Activated naive CD8-positive, alpha-beta T cell treated with anti-CD3 and anti-CD28 coated beads, Interleukin-2, amount 10 ng/mL, durations not matched to agents 7 days and 5 days (primary cell): ENCODE data around the gene ADIG. TPM values are rescaled to one million over a fixed set of nuclear protein-coding genes. Genes with fewer than 3 reads are reported as not detected.
"Not testable (repeated sequence)": the region's sequence is repeated elsewhere in the genome, so short reads cannot be mapped to it uniquely, and the experiment has no call there.

ENCODE experiments used
- ATAC-seq: fragments of 150-1000 bp; cut with Tn5 transposase; one replicate; pipeline ENCODE4 v1.10.0; 2021; ENCODE audit warnings: low read depth, moderate library complexity
- POLR2A ChIA-PET: fragments of 350-600 bp; sonication (Branson Sonifier 250); formaldehyde crosslinking; loops from one replicate; lab custom pipeline; 2021; ENCODE audit warnings: antibody characterized with exemption; lab: Charles Lee
- DNase-seq: peaks from one replicate; pipeline ENCODE4 v3.0.0; 2021
- H3K27ac Mint-ChIP-seq: one replicate; pipeline ENCODE4 v1.8.0; 2022; ENCODE audit warnings: mild to moderate bottlenecking, mixed read lengths
- H3K27me3 Mint-ChIP-seq: one replicate; pipeline ENCODE4 v1.8.0; 2022; ENCODE audit warnings: mild to moderate bottlenecking, moderate library complexity, mixed read lengths
- H3K36me3 Mint-ChIP-seq: one replicate; pipeline ENCODE4 v1.8.0; 2021; ENCODE audit warnings: mild to moderate bottlenecking, mixed read lengths
- H3K4me1 Mint-ChIP-seq: one replicate; pipeline ENCODE4 v1.8.0; 2021; ENCODE audit warnings: mixed read lengths
- H3K4me3 Mint-ChIP-seq: one replicate; pipeline ENCODE4 v1.8.0; 2022; ENCODE audit warnings: mild to moderate bottlenecking, moderate library complexity, mixed read lengths
- H3K9me3 Mint-ChIP-seq: one replicate; pipeline ENCODE4 v1.8.0; 2021; ENCODE audit warnings: mixed read lengths
- total RNA-seq, 2 experiments: library from RNA; stranded (reverse); gene quantifications; one replicate each; pipeline ENCODE4 v1.2.3, GENCODE V29; 2021

The ADIG gene
- total RNA-seq, 2 experiments from 2014 or later: not detected

GRCh38 chr20:38584099-38584763, 3.2 kb downstream of the ADIG start:
- no peak overlapping the region for H3K27ac Mint-ChIP-seq
- H3K4me1 Mint-ChIP-seq: no peaks in the 10 kb centered on the region
- H3K27me3 Mint-ChIP-seq: peaks cover 10% of the 10 kb centered on the region
- no peaks in the 10 kb centered on the region for H3K9me3 Mint-ChIP-seq
- H3K36me3 Mint-ChIP-seq: no peaks in the 10 kb centered on the region
- DNase-seq (no peak), ATAC-seq (no peak)
- H3K4me3 Mint-ChIP-seq: no peak overlapping the region
- POLR2A ChIA-PET: no interaction called here

- no peaks in the 10 kb centered on the region for H3K9me3 Mint-ChIP-seq
- DNase-seq (no peak), ATAC-seq (no peak)
- H3K4me3 Mint-ChIP-seq: no peak overlapping the region
- POLR2A ChIA-PET: no interaction called here
- no peaks in the 10 kb centered on the region for H3K36me3 Mint-ChIP-seq
- no peak overlapping the region for H3K27ac Mint-ChIP-seq
- H3K4me1 Mint-ChIP-seq: no peaks in the 10 kb centered on the region
- H3K27me3 Mint-ChIP-seq: peaks cover 10% of the 10 kb centered on the region
Observed at GRCh38 chr20:38585404-38586180, 4.6 kb downstream of the ADIG start.

GRCh38 chr20:38586181-38586525, 5.2 kb downstream of the ADIG start:
- H3K9me3 Mint-ChIP-seq: no peaks in the 10 kb centered on the region
- H3K27me3 Mint-ChIP-seq: peaks cover 10% of the 10 kb centered on the region
- no peak overlapping the region for H3K27ac Mint-ChIP-seq
- POLR2A ChIA-PET: no interaction called here
- ATAC-seq (no peak), DNase-seq (no peak)
- H3K4me3 Mint-ChIP-seq: no peak overlapping the region
- no peaks in the 10 kb centered on the region for H3K4me1 Mint-ChIP-seq
- no peaks in the 10 kb centered on the region for H3K36me3 Mint-ChIP-seq

- H3K27ac Mint-ChIP-seq: no peak overlapping the region
- H3K27me3 Mint-ChIP-seq: peaks cover 8% of the 10 kb centered on the region
- H3K9me3 Mint-ChIP-seq: no peaks in the 10 kb centered on the region
- H3K4me3 Mint-ChIP-seq: no peak overlapping the region
- no peaks in the 10 kb centered on the region for H3K4me1 Mint-ChIP-seq
- no peaks in the 10 kb centered on the region for H3K36me3 Mint-ChIP-seq
- POLR2A ChIA-PET: no interaction called here
- ATAC-seq (no peak), DNase-seq (no peak)
Observed at GRCh38 chr20:38588303-38588702, 7.3 kb downstream of the ADIG start.

- Mint-ChIP-seq H3K4me3 (no peak overlapping the region), H3K27ac (no peak overlapping the region), H3K9me3 (no peaks in the 10 kb centered on the region), H3K4me1 (no peaks in the 10 kb centered on the region), H3K27me3 (peaks cover 5% of the 10 kb centered on the region), H3K36me3 (no peaks in the 10 kb centered on the region)
- DNase-seq (no peak), ATAC-seq (no peak)
- POLR2A ChIA-PET: no interaction called here
Observed at GRCh38 chr20:38589351-38589750, 8.4 kb downstream of the ADIG start.

- H3K27me3 Mint-ChIP-seq: peaks cover 4% of the 10 kb centered on the region
- POLR2A ChIA-PET: no interaction called here
- H3K4me3 Mint-ChIP-seq: no peak overlapping the region
Observed at GRCh38 chr20:38589967-38590675, 9.1 kb downstream of the ADIG start.

GRCh38 chr20:38590676-38591473, 9.9 kb downstream of the ADIG start:
- no peaks in the 10 kb centered on the region for H3K9me3 Mint-ChIP-seq
- ATAC-seq (no peak), DNase-seq (no peak)
- H3K4me1 Mint-ChIP-seq: no peaks in the 10 kb centered on the region
- no peaks in the 10 kb centered on the region for H3K36me3 Mint-ChIP-seq
- H3K27me3 Mint-ChIP-seq: peaks cover 4% of the 10 kb centered on the region
- H3K27ac Mint-ChIP-seq: no peak overlapping the region
- POLR2A ChIA-PET: no interaction called here
- H3K4me3 Mint-ChIP-seq: no peak overlapping the region

More at GRCh38 chr20:38589967-38590675, 9.1 kb downstream of the ADIG start:
- no peak for ATAC-seq
- DNase-seq: no peak
- Mint-ChIP-seq H3K36me3 (no peaks in the 10 kb centered on the region), H3K27ac (no peak overlapping the region), H3K9me3 (no peaks in the 10 kb centered on the region), H3K4me1 (no peaks in the 10 kb centered on the region)

- Mint-ChIP-seq H3K4me3 (no peak overlapping the region), H3K4me1 (no peaks in the 10 kb centered on the region), H3K9me3 (no peaks in the 10 kb centered on the region), H3K27me3 (peaks cover 4% of the 10 kb centered on the region), H3K27ac (no peak overlapping the region), H3K36me3 (no peaks in the 10 kb centered on the region)
- POLR2A ChIA-PET: no interaction called here
- DNase-seq: no peak
- ATAC-seq: no peak
Observed at GRCh38 chr20:38591474-38592410, 10.7 kb downstream of the ADIG start.

GRCh38 chr20:38592411-38592790, 11.4 kb downstream of the ADIG start:
- H3K4me3 Mint-ChIP-seq, DNase-seq, H3K27ac Mint-ChIP-seq, H3K9me3 Mint-ChIP-seq, ATAC-seq, H3K36me3 Mint-ChIP-seq, POLR2A ChIA-PET, H3K27me3 Mint-ChIP-seq, H3K4me1 Mint-ChIP-seq: not testable (repeated sequence)

- H3K4me3 Mint-ChIP-seq, DNase-seq, H3K4me1 Mint-ChIP-seq, POLR2A ChIA-PET, H3K27ac Mint-ChIP-seq, ATAC-seq, H3K9me3 Mint-ChIP-seq, H3K36me3 Mint-ChIP-seq: not testable (repeated sequence)
- H3K27me3 Mint-ChIP-seq: peaks cover 16% of the 10 kb centered on the region
Observed at GRCh38 chr20:38594281-38594680, 13.3 kb downstream of the ADIG start.

- DNase-seq, POLR2A ChIA-PET, ATAC-seq, H3K4me3 Mint-ChIP-seq, H3K36me3 Mint-ChIP-seq, H3K4me1 Mint-ChIP-seq, H3K9me3 Mint-ChIP-seq, H3K27ac Mint-ChIP-seq: not testable (repeated sequence)
- H3K27me3 Mint-ChIP-seq: peaks cover 26% of the 10 kb centered on the region
Observed at GRCh38 chr20:38595886-38596285, 14.9 kb downstream of the ADIG start.

GRCh38 chr20:38599410-38599882, 18.4 kb downstream of the ADIG start:
- DNase-seq (no peak), ATAC-seq (no peak)
- H3K4me1 Mint-ChIP-seq: peaks cover 7% of the 10 kb centered on the region
- peaks cover 56% of the 10 kb centered on the region for H3K27me3 Mint-ChIP-seq
- no peak overlapping the region for H3K27ac Mint-ChIP-seq
- H3K4me3 Mint-ChIP-seq: no peak overlapping the region
- POLR2A ChIA-PET: no interaction called here
- peaks cover 2% of the 10 kb centered on the region for H3K36me3 Mint-ChIP-seq
- no peaks in the 10 kb centered on the region for H3K9me3 Mint-ChIP-seq
